GM19397 (cell line): ENCODE results near the gene TMEM132A.
"Not testable (repeated sequence)": the region's sequence is repeated elsewhere in the genome, so short reads cannot be mapped to it uniquely, and the experiment has no call there.

Experiments
- ATAC-seq: cut with Tn5 transposase; IDR thresholded peaks from one replicate; pipeline ENCODE4 v1.9.1; 2021; ENCODE audit warnings: mild to moderate bottlenecking, moderate library complexity; ENCODE audit not compliant: unreplicated experiment

TMEM132A gene

GRCh38 chr11:60902625-60903024 lies 21.6 kb upstream of the TMEM132A start:
- no peak for ATAC-seq

DNA sequence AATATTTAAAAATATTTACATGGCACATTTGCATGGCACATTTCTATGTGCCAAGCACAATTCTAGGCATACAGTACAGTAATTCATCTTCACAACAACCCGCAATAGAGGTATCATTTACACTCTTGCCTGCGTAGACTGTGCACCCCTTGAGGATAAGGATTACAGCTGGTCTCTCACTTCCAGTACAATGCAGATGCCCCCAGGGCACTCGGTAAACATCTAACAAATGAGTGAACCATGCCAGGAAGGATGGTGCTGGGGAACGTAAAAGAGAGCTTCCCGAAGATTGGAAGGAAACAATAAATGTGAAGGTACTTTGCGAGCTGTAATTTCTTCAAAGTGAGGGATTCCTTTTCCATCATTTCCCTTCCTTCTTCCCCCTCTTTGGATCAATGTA lies 19.2 kb upstream of the TMEM132A start:
- no peak for ATAC-seq

GRCh38 chr11:60905551-60906113 lies 18.6 kb upstream of the TMEM132A start:
- no peak for ATAC-seq

DNA sequence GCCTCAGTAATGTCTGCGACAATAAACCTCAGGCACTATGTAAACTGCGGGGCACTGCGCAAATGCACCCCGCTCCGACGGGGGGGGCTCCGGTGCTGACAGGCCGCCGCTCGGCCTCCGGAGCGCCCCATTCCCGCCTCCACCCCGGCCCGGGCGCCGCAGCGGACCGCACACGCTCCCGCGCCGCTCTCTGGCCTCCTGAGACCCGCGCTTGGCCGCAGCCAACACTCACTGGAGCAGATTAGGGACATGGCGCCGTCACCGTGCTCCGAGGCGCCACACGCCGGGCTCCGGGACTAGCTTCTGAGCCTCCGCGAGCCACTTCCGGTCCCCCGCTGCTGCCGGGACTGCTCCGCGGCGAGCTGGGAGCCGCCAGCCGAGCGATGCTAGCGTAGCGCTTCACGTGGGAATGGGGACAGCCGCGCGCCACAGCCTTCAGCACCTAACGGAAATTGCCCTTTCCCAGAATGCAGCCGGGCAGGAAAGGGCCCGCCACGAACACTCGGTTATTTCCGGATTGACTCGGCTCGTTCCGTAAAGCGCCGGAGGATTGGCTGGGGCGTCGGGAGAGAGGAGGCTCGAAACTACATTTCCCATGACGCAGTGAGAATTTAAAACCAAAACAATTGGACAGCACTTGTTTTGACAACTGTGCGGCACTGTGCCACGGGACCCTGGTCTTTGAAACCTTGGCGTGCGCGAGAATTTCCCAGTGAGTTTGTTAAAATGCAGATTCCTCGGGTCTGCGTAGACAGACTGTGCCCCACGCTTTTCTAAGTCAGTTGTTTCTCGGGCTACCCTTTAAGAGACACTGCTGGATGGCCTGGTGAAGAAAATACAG lies 17.9 kb upstream of the TMEM132A start, which contains the start of gene PRPF19:
Gene PRPF19, minus strand, starts transcription at position 454 of the 841 bp plus-strand sequence. Its CDS starts 203 bp downstream, at position 251.
- peak; percentile 70 for ATAC-seq

- no peak for ATAC-seq
Measured at GRCh38 chr11:60908803-60909202, 15.5 kb upstream of the TMEM132A start.

GRCh38 chr11:60909680-60910280 lies 14.5 kb upstream of the TMEM132A start:
- ATAC-seq = not testable (repeated sequence)

DNA sequence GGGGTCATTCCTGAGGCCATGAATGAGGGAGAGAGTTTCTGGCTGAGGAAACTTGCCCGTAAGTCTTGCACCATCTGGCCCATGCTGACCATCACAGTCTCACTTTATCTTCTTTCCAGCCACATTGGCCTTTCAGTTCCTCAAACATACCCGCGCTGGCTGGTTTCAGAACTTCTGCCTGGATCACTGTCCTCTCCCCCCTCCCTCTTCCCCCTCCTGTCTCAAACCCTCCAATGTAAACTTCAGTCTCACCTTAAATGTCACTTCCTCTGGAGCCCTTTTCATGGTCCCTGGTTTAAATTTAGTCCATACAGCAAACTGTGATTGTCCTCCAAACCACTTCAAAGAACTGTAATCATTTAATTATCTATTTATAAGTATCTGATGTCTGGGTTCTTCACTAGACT lies 14.0 kb upstream of the TMEM132A start:
- peak; percentile 27 for ATAC-seq

DNA sequence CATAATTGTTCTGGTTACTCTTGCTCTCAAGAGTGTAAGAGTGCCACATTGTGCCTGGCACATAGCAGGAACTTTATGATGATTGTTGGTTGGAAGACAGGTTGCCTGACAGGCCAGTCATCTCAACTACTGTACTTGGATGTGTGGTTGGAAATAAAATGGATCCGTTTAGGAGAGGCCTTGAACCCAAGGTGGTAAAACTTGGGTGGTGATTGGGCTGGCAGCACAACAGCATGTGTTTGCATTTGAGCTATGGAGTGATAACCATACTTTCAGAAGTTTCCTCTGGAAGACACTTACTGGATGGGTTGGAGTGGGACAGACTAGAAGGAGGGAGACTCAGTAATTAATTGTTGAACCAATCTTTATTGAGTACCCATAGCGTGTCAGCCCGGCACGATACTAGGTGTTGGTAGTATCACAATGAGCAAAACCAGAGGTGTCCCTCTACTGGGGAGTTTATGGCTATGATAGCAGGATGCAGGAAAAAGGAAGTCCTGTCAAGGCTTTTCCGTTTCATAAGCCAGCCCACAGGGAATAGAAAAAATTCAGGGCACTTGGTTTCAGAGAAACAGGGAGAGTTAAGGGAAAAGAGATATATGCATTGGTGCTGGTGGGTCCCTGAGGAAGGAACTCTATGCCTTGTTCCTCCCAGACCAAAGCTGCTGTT lies 13.4 kb upstream of the TMEM132A start:
- ATAC-seq = no peak

- no peak for ATAC-seq
Measured at GRCh38 chr11:60912223-60912850, 11.9 kb upstream of the TMEM132A start.

- ATAC-seq = no peak
Measured at GRCh38 chr11:60912851-60913528, 11.3 kb upstream of the TMEM132A start.

GRCh38 chr11:60913793-60914632 lies 10.2 kb upstream of the TMEM132A start, which contains the start of gene TMEM109:
TSS of gene TMEM109 (plus strand) at chr11:60914158. CDS start at chr11:60919694, 5,536 bp downstream.
- peak; percentile 40 for ATAC-seq

DNA sequence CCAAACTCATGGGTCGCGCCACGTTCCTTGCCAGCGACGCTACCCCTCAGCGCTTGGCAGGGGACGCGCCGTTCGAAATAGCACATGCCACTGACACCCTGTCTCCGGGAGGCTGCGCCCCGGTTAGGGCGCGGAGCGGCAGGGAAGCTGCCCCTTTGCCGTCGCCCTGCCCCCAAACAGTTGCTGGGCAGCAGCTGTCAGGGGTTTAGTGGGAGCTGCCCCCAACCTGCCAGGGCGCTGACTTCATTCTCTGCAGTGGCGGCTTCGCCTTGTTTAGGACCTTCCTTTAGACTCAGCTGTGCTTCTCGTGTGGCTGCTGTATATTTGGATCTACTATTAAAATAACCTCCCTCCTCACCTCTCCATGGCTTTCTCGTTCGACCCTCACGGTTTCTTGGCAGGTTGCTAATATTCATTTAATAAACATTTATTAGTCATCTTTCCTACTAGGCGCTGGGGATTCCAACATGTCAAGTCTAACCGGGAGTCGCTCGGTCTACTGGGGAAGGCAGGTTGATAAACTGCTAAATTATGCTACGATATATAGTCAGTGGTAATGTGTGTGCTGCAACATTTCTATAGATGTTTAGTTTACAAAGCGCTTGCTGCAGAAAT lies 9.5 kb upstream of the TMEM132A start:
- ATAC-seq = peak; percentile 4

DNA sequence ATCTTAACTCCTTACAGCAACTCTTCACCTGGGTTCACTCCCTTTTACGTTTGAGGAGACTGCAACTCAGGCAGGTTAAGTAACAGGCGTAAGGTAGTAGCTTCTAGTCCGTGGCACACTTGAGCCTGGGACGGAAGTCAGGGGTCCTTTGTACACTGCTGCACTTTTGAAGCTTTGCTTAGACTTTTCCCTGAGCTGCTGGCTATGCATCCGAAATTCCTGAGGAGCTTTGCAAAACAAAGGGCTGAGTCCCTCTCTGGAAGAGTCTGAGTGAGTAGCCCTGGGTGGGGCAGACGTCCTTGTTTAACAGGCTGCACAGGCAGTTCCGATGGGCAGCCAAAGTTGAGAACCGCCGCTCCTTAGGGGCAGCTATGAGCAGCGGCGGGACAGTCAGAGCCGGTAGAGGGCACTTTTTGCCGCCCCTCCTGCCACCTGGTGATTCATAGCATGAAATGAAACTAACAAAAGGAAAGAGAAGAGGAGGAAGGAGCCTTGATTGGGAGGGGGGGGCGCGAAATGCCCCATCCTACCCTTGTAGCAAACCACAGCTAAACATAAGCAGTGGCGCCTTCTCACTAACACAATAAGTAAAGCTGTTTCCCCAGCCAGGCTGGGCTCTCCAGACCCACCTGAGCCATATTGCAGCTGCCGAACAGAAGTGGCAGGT lies 8.9 kb upstream of the TMEM132A start:
- peak; percentile 44 for ATAC-seq

- ATAC-seq = no peak
Measured at GRCh38 chr11:60916669-60917206, 7.5 kb upstream of the TMEM132A start.

DNA sequence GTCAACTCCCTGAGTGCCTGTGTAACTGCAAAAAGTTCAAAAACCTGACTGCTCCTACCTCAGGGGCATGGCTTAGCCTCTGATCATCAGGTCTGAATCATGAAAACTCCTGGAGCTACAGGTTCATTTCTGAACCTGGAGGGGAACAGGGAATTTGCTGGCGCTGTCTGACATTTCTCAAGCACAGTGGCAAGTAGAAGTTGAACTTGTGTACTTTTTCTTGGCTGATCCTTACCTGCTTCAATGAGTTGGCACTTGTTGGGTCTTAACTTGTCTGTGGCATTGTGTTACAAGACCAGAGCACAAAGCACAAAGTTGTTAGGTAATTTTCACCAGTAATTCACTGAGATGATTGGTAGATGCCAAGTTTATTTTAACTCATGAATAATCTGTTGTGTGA lies 7.0 kb upstream of the TMEM132A start:
- ATAC-seq = no peak

- no peak for ATAC-seq
Measured at GRCh38 chr11:60918251-60918938, 5.9 kb upstream of the TMEM132A start.

DNA sequence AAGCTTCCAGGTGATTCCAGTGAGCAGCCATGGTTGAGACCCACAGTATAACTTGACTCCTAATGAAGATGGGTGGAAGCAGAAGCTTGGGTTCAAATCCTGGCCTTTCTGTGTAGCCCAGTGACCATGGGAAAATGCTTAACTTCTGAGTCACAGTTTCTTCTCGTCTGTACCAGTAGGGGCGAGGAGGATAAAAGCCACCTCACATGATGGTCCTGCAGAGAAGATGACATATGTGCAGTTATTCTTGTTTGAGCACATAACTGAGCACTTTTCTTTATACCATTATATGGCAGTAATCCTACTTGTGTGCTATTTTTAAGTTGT lies 5.4 kb upstream of the TMEM132A start:
- ATAC-seq = no peak

DNA sequence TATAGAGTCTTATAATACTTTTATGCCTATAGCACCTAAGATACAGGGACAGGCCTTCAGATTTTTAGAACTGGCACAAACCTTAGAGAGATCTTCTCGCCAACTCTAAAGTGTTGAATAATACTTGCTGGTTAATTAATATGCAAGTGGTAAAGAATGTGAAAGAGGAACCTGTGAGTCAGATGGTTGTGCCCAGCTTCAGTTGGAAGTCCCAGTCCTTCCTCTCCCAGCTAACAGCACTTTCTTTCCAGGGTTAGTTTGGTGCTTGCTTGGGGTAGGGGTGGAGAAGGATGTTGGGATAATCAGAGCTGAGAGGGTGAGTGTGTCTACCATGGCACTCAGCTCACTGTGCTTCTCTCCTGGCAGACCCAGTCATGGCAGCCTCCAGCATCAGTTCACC lies 4.9 kb upstream of the TMEM132A start:
- ATAC-seq = no peak
